ENCODE data around the gene LEP. TPM values are rescaled to one million over a fixed set of nuclear protein-coding genes. Genes with fewer than 3 reads are reported as not detected.
A peak's percentile ranks its signal among the peaks of the same experiment; 100 is the strongest.

LEP gene
- total and polyA plus RNA-seq, 2 of the 8 experiments (the other 6 are each of a cell fraction or from before 2014, with no cell fraction given), result not detected

GRCh38 chr7:128299109-128299607 is 58.1 kb downstream of the LEP start:
- DNase-seq (ENCODE audit: low read depth in 1 of 2, low spot score in 2 of 2), result peak; percentile 13 to 58
- CTCF ChIA-PET (ENCODE audit: partially characterized antibody), result interaction anchor here (0.8 kb wide), 1 partner anchor 23 kb away, joined by 3 read pairs; no protein-coding TSS in a partner anchor
- peak; percentile 88; the same call in 1 of the 2 replicates for TF ChIP-seq RBBP5 (IDR thresholded peaks at IDR 0.05; ENCODE audit: borderline replicate concordance, low read depth, low read length)

More at GRCh38 chr7:128299109-128299607, 58.1 kb downstream of the LEP start:
- 9% methylated on average over 7 of the region's 7 CpGs; no CpG with 5 or more reads in 1 of the 2 experiments for WGBS, 2 experiments (ENCODE audit: extremely low coverage in 1 of 2, insufficient coverage in 1 of 2, insufficient read length in 1 of 2, insufficient replicate concordance in 2 of 2, low coverage in 1 of 2, low lambda C conversion rate in 2 of 2, missing lambda C conversion rate in 1 of 2)
- POLR2A ChIA-PET (ENCODE audit: partially characterized antibody), result interaction anchor here (0.6 to 5.8 kb wide), 3 partner anchors 11 to 670 kb away, joined by 3 to 25 read pairs (median 4); no protein-coding TSS in a partner anchor
- peaks cover 0 to 4% (median 0%) of the 10 kb centered on the region in 4 experiments; a peak in 1 of 8 replicates for H3K36me3 ChIP-seq (ENCODE audit: control insufficient read depth in 2 of 4, insufficient read depth in 4 of 4, low read length in 3 of 4)
- H2BK12ac ChIP-seq (ENCODE audit: low read depth, low read length), result peak overlapping the region; percentile 96
- H2BK20ac ChIP-seq (ENCODE audit: low read length), result peak overlapping the region; percentile 72; the same call in 1 of the 2 replicates
- no peak overlapping the region for H3K56ac ChIP-seq (replicated peaks; ENCODE audit: insufficient read length, low read depth, low read length)
- H3K9me3 ChIP-seq (ENCODE audit: insufficient read depth in 2 of 2, low read depth in 1 of 2, low read length in 1 of 2), result no peaks in the 10 kb centered on the region
- peak overlapping the region in 3 of 4 experiments; percentile 8 to 43 (median 23); a peak in 4 of 8 replicates for H3K4me3 ChIP-seq (ENCODE audit: extremely low read depth in 1 of 4, insufficient read depth in 2 of 4, low read depth in 3 of 4, low read length in 4 of 4)
- H4K20me1 ChIP-seq (replicated peaks in 1 of 2; ENCODE audit: control insufficient read depth in 1 of 2, insufficient read depth in 2 of 2, low read length in 2 of 2), result peaks cover 0 to 2% of the 10 kb centered on the region in 2 experiments
- H3K18ac ChIP-seq (ENCODE audit: extremely low read depth, low read length), result peak overlapping the region; percentile 80; the same call in 1 of the 2 replicates
- no peak overlapping the region for H3K14ac ChIP-seq (ENCODE audit: insufficient read length)
- peaks cover 9 to 22% (median 16%) of the 10 kb centered on the region in 4 experiments for H3K4me1 ChIP-seq (replicated peaks in 1 of 4; ENCODE audit: control insufficient read depth in 3 of 4, insufficient read depth in 4 of 4, low read length in 3 of 4)
- H4K8ac ChIP-seq (ENCODE audit: extremely low read depth, insufficient read depth, low read length), result no peak overlapping the region
- H2AFZ ChIP-seq (ENCODE audit: low read length), result peak overlapping the region; percentile 18; the same call in 1 of the 2 replicates
- H2BK5ac ChIP-seq (ENCODE audit: low read depth, low read length), result peak overlapping the region; percentile 90
- no peak overlapping the region for H2BK15ac ChIP-seq (ENCODE audit: low read length)
- no peaks in the 10 kb centered on the region for H3K27me3 ChIP-seq (replicated peaks in 1 of 4; ENCODE audit: control insufficient read depth in 3 of 4, extremely low read depth in 1 of 4, insufficient read depth in 3 of 4, low read length in 3 of 4)
- H3K27ac ChIP-seq (ENCODE audit: low read depth, low read length), result peak overlapping the region; percentile 87
- no peak overlapping the region for H3K23ac ChIP-seq (ENCODE audit: insufficient read length)
- no peak overlapping the region for H3K4ac ChIP-seq (replicated peaks; ENCODE audit: insufficient read length, low read depth, low read length)
- no peak overlapping the region for H2BK120ac ChIP-seq (replicated peaks; ENCODE audit: low read depth, low read length)
- peak overlapping the region; percentile 46 for H4K5ac ChIP-seq (ENCODE audit: insufficient read length, low read depth, low read length)
- no peaks in the 10 kb centered on the region for H3K79me2 ChIP-seq (ENCODE audit: control insufficient read depth in 1 of 2, insufficient read depth in 2 of 2, low read length in 2 of 2)
- FAIRE-seq, result peak; percentile 85
- no peak overlapping the region for H2AK5ac ChIP-seq (ENCODE audit: low read depth, low read length)
- no peaks in the 10 kb centered on the region for H3K23me2 ChIP-seq (ENCODE audit: low read depth, low read length)
- H3K4me2 ChIP-seq (ENCODE audit: insufficient read depth in 1 of 2, low read depth in 2 of 2, low read length in 2 of 2), result peak overlapping the region; percentile 75 to 78
- no peak overlapping the region for H4K91ac ChIP-seq (replicated peaks; ENCODE audit: insufficient read length, low read length)
- H3K79me1 ChIP-seq (ENCODE audit: low read depth, low read length), result no peaks in the 10 kb centered on the region
- peak overlapping the region in 1 of 4 experiments; percentile 34; a peak in 1 of 7 replicates for H3K9ac ChIP-seq (replicated peaks in 1 of 4; ENCODE audit: extremely low read depth in 1 of 4, low read depth in 3 of 4, low read length in 3 of 4)
